Thyroid gland (tissue), 4 donors: Measurements from ENCODE around the gene TEX261.

ENCODE experiments used
- CTCF ChIP-seq, 6 experiments: fragments of 200-600 bp in 3 of 6; fragments of 450-650 bp in 3 of 6; sonication (generic) in 3 of 6; IDR thresholded peaks; one replicate each; pipeline ENCODE4 v1.5.1; 2016 to 2019; ENCODE audit warnings: antibody characterized with exemption in 6 of 6, mild to moderate bottlenecking in 2 of 6, inconsistent platforms in 1 of 6, moderate library complexity in 1 of 6
- POLR2A ChIP-seq, 2 donors: fragments of 450-650 bp; IDR thresholded peaks; one replicate each; pipeline ENCODE4 v1.6.1; 2017; ENCODE audit warnings: antibody characterized with exemption in 2 of 2, mild to moderate bottlenecking in 2 of 2, moderate library complexity in 1 of 2

GRCh38 chr2:70962211-70962884 is 32.3 kb downstream of the TEX261 start:
- TF ChIP-seq CTCF (IDR thresholded peaks at IDR 0.05), result no peak
- no peak for TF ChIP-seq POLR2A (IDR thresholded peaks at IDR 0.05)
